ENCODE results near the gene CPNE8.

The CPNE8 gene

GRCh38 chr12:38689704-38690103 lies 215.7 kb downstream of the CPNE8 start:
- no peak for TF ChIP-seq CTCF (IDR thresholded peaks at IDR 0.05; ENCODE audit: control insufficient read depth, insufficient read depth, low read depth, low read length, missing control alignments)
- DNase-seq (ENCODE audit: low read depth), result peak; percentile 46
- no peak overlapping the region for H3K4me3 ChIP-seq (ENCODE audit: control insufficient read depth, low read depth, low read length)

- TF ChIP-seq CTCF (IDR thresholded peaks at IDR 0.05; ENCODE audit: control insufficient read depth, insufficient read depth, low read depth, low read length, missing control alignments), result no peak
- DNase-seq (ENCODE audit: low read depth), result no peak
- H3K4me3 ChIP-seq (ENCODE audit: control insufficient read depth, low read depth, low read length), result no peak overlapping the region
These were observed 216.2 kb downstream of the CPNE8 start for GRCh38 chr12:38689195-38689594.

- no peak for TF ChIP-seq CTCF (IDR thresholded peaks at IDR 0.05; ENCODE audit: control insufficient read depth, insufficient read depth, low read depth, low read length, missing control alignments)
These were observed 222.9 kb downstream of the CPNE8 start for GRCh38 chr12:38682521-38682920.

GRCh38 chr12:38669530-38669929 lies 235.9 kb downstream of the CPNE8 start:
- no peak for TF ChIP-seq CTCF (IDR thresholded peaks at IDR 0.05; ENCODE audit: control insufficient read depth, insufficient read depth, low read depth, low read length, missing control alignments)
- no peak for DNase-seq (ENCODE audit: low read depth)
- H3K4me3 ChIP-seq (ENCODE audit: control insufficient read depth, low read depth, low read length), result no peak overlapping the region

More at GRCh38 chr12:38682521-38682920, 222.9 kb downstream of the CPNE8 start:
- DNase-seq (ENCODE audit: low read depth), result no peak
- no peak overlapping the region for H3K4me3 ChIP-seq (ENCODE audit: control insufficient read depth, low read depth, low read length)

- TF ChIP-seq CTCF (IDR thresholded peaks at IDR 0.05; ENCODE audit: control insufficient read depth, insufficient read depth, low read depth, low read length, missing control alignments), result no peak
- H3K4me3 ChIP-seq (ENCODE audit: control insufficient read depth, low read depth, low read length), result no peak overlapping the region
- DNase-seq (ENCODE audit: low read depth), result no peak
These were observed 236.3 kb downstream of the CPNE8 start for GRCh38 chr12:38669081-38669480.

GRCh38 chr12:38666425-38666824 lies 239.0 kb downstream of the CPNE8 start:
- TF ChIP-seq CTCF (IDR thresholded peaks at IDR 0.05; ENCODE audit: control insufficient read depth, insufficient read depth, low read depth, low read length, missing control alignments), result no peak
- H3K4me3 ChIP-seq (ENCODE audit: control insufficient read depth, low read depth, low read length), result no peak overlapping the region
- no peak for DNase-seq (ENCODE audit: low read depth)
